Upper lobe of left lung (tissue), 6 donors: Measurements from ENCODE around the gene NAE1. TPM values are rescaled to one million over a fixed set of nuclear protein-coding genes. Genes with fewer than 3 reads are reported as not detected.

Experiments
- ATAC-seq, 2 donors: fragments of 200-7000 bp; cut with Tn5 transposase; one replicate each; pipeline ENCODE4 v1.9.1; 2022; ENCODE audit warnings: mild to moderate bottlenecking in 2 of 2, moderate library complexity in 2 of 2; ENCODE audit not compliant: low FRiP score in 2 of 2
- DNase-seq, 2 donors: peaks; one replicate each; pipeline ENCODE4 v3.0.0-alpha.2; 2019 to 2020
- H3K27ac ChIP-seq, 4 donors: fragments of 200-600 bp; sonication (generic); one replicate each; pipeline ENCODE4 v1.5.1; 2016 to 2019
- H3K27me3 ChIP-seq, 4 donors: fragments of 200-600 bp; sonication (generic); one replicate each; pipeline ENCODE4 v1.5.1; 2017 to 2019
- H3K36me3 ChIP-seq, 4 donors: fragments of 200-600 bp; sonication (generic); one replicate each; pipeline ENCODE4 v1.5.1; 2016 to 2019
- H3K4me1 ChIP-seq, 4 donors: fragments of 200-600 bp; sonication (generic); one replicate each; pipeline ENCODE4 v1.5.1; 2018 to 2019
- H3K4me3 ChIP-seq, 4 donors: fragments of 200-600 bp; sonication (generic); one replicate each; pipeline ENCODE4 v1.5.1; 2017 to 2019; ENCODE audit warnings: mild to moderate bottlenecking in 2 of 4, moderate library complexity in 1 of 4
- H3K9me3 ChIP-seq, 4 donors: fragments of 200-600 bp; sonication (generic); one replicate each; pipeline ENCODE4 v1.5.1; 2018 to 2019
- EP300 ChIP-seq, 4 donors: sonication (generic); formaldehyde crosslinking; IDR thresholded peaks; one replicate each; pipeline ENCODE4 v1.5.1; 2017; ENCODE audit warnings: antibody characterized with exemption in 4 of 4, control low read depth in 2 of 4
- POLR2A ChIP-seq, 4 donors: fragments of 450-650 bp; IDR thresholded peaks; one replicate each; pipeline ENCODE4 v1.5.1; 2016 to 2017; ENCODE audit warnings: antibody characterized with exemption in 4 of 4, mild to moderate bottlenecking in 2 of 4
- POLR2AphosphoS5 ChIP-seq, 2 donors: sonication (generic); formaldehyde crosslinking; IDR thresholded peaks; one replicate each; pipeline ENCODE4 v1.5.1; 2017; ENCODE audit warnings: antibody characterized with exemption in 2 of 2
- WGBS, 2 donors: methylation state at CpG; one replicate each; pipeline ENCODE4 v1.1.5; 2017 to 2018; 5-methylcytosine and 5-hydroxymethylcytosine counted together
- total RNA-seq, 6 donors: library from RNA; depleted of rRNA in 4 of 6; stranded (reverse); fragments of >200 nt in 4 of 6; gene quantifications; one replicate each; pipeline versions ENCODE4 v1.1.0 to v1.2.1, GENCODE V29; 2016 to 2021
- TF ChIP-seq, protein P1 (sequence below), 6 experiments: fragments of 450-650 bp in 4 of 6; fragments of 200-600 bp in 2 of 6; sonication (generic) in 2 of 6; IDR thresholded peaks; one replicate each; pipeline ENCODE4 v1.5.1; 2016 to 2019; ENCODE audit warnings: antibody characterized with exemption in 6 of 6
- donor health status: DM: no; HTN: no; CAD: no; lungs with moderate emphysema.
- donor health status: DM: no; HTN: yes; CAD: no; lungs with severe emphysema.

The NAE1 gene
- total RNA-seq, 6 donors from 2014 or later = 12.9 to 48.7 (median 34.0) TPM

DNA sequence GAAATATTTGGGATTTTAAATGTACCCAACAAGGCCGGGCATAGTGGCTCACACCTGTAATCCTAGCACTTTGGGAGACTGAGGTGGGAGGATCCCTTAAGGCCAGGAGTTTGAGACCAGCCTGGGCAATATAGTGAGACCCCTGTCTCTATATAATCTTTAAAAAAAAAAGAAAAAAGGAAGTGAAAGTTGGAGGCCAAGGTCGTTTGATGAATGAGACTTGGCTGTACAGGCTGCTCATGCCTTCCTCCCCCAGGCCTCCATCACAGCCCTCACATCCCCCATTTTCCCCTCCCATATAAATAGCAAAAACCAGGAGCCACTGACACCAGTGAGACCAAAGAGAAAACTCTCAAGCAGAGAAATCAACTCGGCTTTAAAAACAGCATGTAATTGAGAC is 10.1 kb upstream of the NAE1 start:
- peaks cover 0 to 18% (median 8%) of the 10 kb centered on the region in 4 donors for H3K27me3 ChIP-seq
- H3K9me3 ChIP-seq = no peaks in the 10 kb centered on the region
- ATAC-seq = no peak
- peaks cover 13 to 14% (median 14%) of the 10 kb centered on the region in 4 donors for H3K4me1 ChIP-seq
- no peaks in the 10 kb centered on the region for H3K36me3 ChIP-seq
- TF ChIP-seq POLR2AphosphoS5 (IDR thresholded peaks at IDR 0.05) = no peak
- TF ChIP-seq POLR2A (IDR thresholded peaks at IDR 0.05) = no peak
- TF ChIP-seq, protein P1, sequence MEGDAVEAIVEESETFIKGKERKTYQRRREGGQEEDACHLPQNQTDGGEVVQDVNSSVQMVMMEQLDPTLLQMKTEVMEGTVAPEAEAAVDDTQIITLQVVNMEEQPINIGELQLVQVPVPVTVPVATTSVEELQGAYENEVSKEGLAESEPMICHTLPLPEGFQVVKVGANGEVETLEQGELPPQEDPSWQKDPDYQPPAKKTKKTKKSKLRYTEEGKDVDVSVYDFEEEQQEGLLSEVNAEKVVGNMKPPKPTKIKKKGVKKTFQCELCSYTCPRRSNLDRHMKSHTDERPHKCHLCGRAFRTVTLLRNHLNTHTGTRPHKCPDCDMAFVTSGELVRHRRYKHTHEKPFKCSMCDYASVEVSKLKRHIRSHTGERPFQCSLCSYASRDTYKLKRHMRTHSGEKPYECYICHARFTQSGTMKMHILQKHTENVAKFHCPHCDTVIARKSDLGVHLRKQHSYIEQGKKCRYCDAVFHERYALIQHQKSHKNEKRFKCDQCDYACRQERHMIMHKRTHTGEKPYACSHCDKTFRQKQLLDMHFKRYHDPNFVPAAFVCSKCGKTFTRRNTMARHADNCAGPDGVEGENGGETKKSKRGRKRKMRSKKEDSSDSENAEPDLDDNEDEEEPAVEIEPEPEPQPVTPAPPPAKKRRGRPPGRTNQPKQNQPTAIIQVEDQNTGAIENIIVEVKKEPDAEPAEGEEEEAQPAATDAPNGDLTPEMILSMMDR (IDR thresholded peaks at IDR 0.05) = no peak
- no peak for TF ChIP-seq EP300 (IDR thresholded peaks at IDR 0.05)
- H3K4me3 ChIP-seq = no peak overlapping the region
- no peak overlapping the region for H3K27ac ChIP-seq
- 62 to 64% methylated on average over 3 of the region's 3 CpGs for WGBS, 2 donors
- no peak for DNase-seq

DNA sequence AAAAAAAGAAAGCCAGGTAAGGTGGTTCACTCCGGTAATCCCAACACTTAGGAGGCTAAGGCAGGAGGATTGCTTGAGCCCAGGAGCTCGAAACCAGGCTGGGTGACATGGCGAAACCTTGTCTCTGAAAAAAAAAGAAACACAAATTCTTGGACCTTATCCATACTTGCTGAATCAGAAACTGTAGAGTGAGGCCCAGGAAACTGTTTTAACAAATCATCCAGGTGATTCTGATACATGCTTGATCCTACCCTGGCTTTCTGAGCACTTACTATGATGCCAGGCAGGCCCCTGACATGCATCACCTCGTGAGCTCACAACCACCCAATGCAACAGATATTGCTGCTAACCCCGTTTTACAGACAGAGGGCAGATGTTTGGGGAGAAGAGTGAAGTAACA is 4.0 kb upstream of the NAE1 start:
- no peaks in the 10 kb centered on the region for H3K27me3 ChIP-seq
- no peaks in the 10 kb centered on the region for H3K9me3 ChIP-seq
- peaks cover 3 to 4% (median 3%) of the 10 kb centered on the region in 4 donors for H3K4me1 ChIP-seq
- TF ChIP-seq POLR2AphosphoS5 (IDR thresholded peaks at IDR 0.05) = no peak
- no peak for TF ChIP-seq EP300 (IDR thresholded peaks at IDR 0.05)
- TF ChIP-seq POLR2A (IDR thresholded peaks at IDR 0.05) = no peak
- TF ChIP-seq, protein P1 (IDR thresholded peaks at IDR 0.05) = no peak
- WGBS, 2 donors = 85 to 86% methylated on average over 5 of the region's 5 CpGs
- ATAC-seq (no peak), DNase-seq (no peak)
- no peaks in the 10 kb centered on the region for H3K36me3 ChIP-seq
- H3K27ac ChIP-seq = no peak overlapping the region
- H3K4me3 ChIP-seq = no peak overlapping the region

DNA sequence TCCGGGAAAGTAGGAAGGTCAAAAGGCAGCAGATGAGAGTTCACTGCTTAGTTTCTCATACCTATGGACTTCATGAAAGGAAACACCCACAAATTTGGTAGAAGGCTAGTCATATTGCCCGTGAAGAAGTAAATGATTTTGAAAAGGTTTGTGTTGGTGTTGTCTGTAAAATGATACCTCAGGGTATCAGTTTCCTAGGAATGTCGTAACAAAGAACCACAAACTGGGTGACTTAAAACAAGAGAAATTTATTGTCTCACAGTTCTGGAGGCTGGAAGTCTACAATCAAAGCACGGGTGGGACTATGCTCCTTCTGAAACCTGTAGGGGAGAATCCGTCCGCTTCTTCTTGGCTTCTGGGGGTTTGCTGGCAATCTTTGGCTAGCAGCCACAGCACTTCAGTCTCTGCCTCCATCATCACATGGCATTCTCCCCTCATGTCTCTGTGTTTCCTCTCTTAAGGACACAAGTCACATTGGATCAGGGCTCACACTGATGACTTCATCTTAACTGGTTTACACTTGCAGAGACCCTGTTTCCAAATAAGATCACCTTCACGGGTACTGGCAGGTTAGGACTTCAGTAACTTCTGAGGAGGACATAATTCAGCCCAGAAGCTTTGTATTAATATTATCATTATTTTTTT is 2.0 kb upstream of the NAE1 start:
- Histone ChIP-seq H3K9me3 (no peaks in the 10 kb centered on the region), H3K27me3 (no peaks in the 10 kb centered on the region), H3K4me3 (no peak overlapping the region), H3K36me3 (peaks cover 0 to 2% (median 1%) of the 10 kb centered on the region in 4 donors), H3K27ac (no peak overlapping the region), H3K4me1 (peaks cover 11 to 18% (median 15%) of the 10 kb centered on the region in 4 donors)
- TF ChIP-seq, protein P1 (IDR thresholded peaks at IDR 0.05) = no peak
- no peak for TF ChIP-seq EP300 (IDR thresholded peaks at IDR 0.05)
- no peak for TF ChIP-seq POLR2A (IDR thresholded peaks at IDR 0.05)
- no peak for TF ChIP-seq POLR2AphosphoS5 (IDR thresholded peaks at IDR 0.05)
- WGBS, 2 donors = 75 to 81% methylated on average over 7 of the region's 7 CpGs
- DNase-seq = no peak
- no peak for ATAC-seq

DNA sequence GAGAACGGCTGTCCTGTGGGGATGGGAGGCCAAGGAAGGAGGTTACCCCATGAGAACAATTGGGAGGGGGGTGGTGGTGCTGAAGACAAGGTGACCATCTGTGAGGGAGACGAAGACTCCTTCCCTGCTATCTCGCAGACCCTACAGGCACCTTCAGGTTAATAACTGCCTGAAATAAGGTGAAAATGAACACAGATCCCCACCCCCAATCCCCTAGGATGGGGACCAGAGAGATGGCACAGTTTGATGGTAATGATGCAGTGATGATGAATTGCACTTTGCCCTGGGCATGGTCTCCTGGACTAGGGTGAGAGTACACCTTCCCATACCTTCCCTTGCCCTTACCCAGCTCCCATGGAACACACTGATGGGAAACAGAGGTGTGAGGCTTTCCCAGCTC is 1.4 kb upstream of the NAE1 start:
- TF ChIP-seq, protein P1 (IDR thresholded peaks at IDR 0.05) = no peak
- TF ChIP-seq POLR2A (IDR thresholded peaks at IDR 0.05) = no peak
- no peak for TF ChIP-seq POLR2AphosphoS5 (IDR thresholded peaks at IDR 0.05)
- no peak for TF ChIP-seq EP300 (IDR thresholded peaks at IDR 0.05)
- Histone ChIP-seq H3K4me1 (peaks cover 11 to 18% (median 15%) of the 10 kb centered on the region in 4 donors), H3K27me3 (no peaks in the 10 kb centered on the region), H3K27ac (no peak overlapping the region), H3K4me3 (no peak overlapping the region), H3K9me3 (no peaks in the 10 kb centered on the region), H3K36me3 (peaks cover 0 to 8% (median 4%) of the 10 kb centered on the region in 4 donors)
- 83 to 87% methylated on average over 3 of the region's 3 CpGs for WGBS, 2 donors
- ATAC-seq (no peak), DNase-seq (no peak)

DNA sequence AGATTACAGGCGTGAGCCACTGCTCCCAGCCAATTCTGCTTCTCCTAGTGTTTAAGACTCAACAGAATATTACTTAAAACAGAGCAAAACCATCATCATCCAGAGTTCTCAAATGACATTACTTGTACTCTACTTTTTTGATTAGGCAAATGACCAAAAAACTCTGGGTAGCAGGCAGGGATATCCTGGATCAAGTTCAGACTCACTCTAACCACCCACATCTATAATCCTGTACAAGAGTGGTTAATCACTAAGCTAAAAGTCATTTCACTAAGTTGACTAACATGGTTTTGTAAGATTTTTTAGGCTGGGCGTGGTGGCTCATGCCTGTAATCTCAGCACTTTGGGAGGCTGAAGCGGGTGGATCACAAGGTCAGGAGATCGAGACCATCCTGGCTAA is 6.8 kb downstream of the NAE1 start:
- no peak overlapping the region for H3K4me3 ChIP-seq
- no peaks in the 10 kb centered on the region for H3K9me3 ChIP-seq
- TF ChIP-seq EP300 (IDR thresholded peaks at IDR 0.05) (no peak), POLR2A (IDR thresholded peaks at IDR 0.05) (no peak), POLR2AphosphoS5 (IDR thresholded peaks at IDR 0.05) (no peak)
- TF ChIP-seq, protein P1 (IDR thresholded peaks at IDR 0.05) = no peak
- DNase-seq (no peak), ATAC-seq (no peak)
- peaks cover 2 to 7% (median 5%) of the 10 kb centered on the region in 4 donors for H3K4me1 ChIP-seq
- H3K27me3 ChIP-seq = no peaks in the 10 kb centered on the region
- WGBS, 2 donors = 95 to 96% methylated on average over 4 of the region's 4 CpGs
- peaks cover 23 to 74% (median 52%) of the 10 kb centered on the region in 4 donors for H3K36me3 ChIP-seq
- no peak overlapping the region for H3K27ac ChIP-seq
